IMR-90 (cell line): ENCODE measurements around the gene EXOC4. TPM values are rescaled to one million over a fixed set of nuclear protein-coding genes. Genes with fewer than 3 reads are reported as not detected.

Experiments used
- ATAC-seq: fragments of 200-7000 bp; cut with Tn5 transposase; 2 replicates; pipeline ENCODE4 v1.9.1; 2020; ENCODE audit warnings: low read depth, mild to moderate bottlenecking, moderate library complexity
- BruUV-seq: library from RNA; stranded (reverse); fragments of 400-500 nt; replicated peaks from 2 replicates; lab custom pipeline; 2021; lab: Mats Ljungman, UMichigan
- CTCF ChIA-PET: fragments of 300-600 bp; formaldehyde crosslinking; extraction: SDS; loops from one replicate; lab custom pipeline; 2021; ENCODE audit warnings: antibody characterized with exemption; lab: Yijun Ruan, JAX
- POLR2A ChIA-PET: fragments of 300-600 bp; sonication (Branson Sonifier 250); formaldehyde crosslinking; loops from one replicate; lab custom pipeline; 2022; ENCODE audit warnings: antibody characterized with exemption; ENCODE audit not compliant: unreplicated experiment; lab: Charles Lee
- DNase-seq: peaks from one replicate; pipeline ENCODE4 v3.0.0; 2013
- H2AFZ ChIP-seq: replicated peaks from 2 replicates; pipeline ENCODE3; 2013; ENCODE audit warnings: low read length, mild to moderate bottlenecking; ENCODE audit not compliant: poor library complexity
- H2AK5ac ChIP-seq: 2 replicates; pipeline ENCODE4 v1.6.1; 2013; ENCODE audit warnings: low read depth, low read length, inconsistent platforms
- H2AK9ac ChIP-seq: replicated peaks from 2 replicates; pipeline ENCODE3; 2013; ENCODE audit warnings: mild to moderate bottlenecking, low read depth, low read length, moderate library complexity; ENCODE audit not compliant: poor library complexity
- H2BK120ac ChIP-seq: 2 replicates; pipeline ENCODE4 v1.6.1; 2013; ENCODE audit warnings: low read depth, low read length, inconsistent platforms
- H2BK15ac ChIP-seq: 3 replicates; pipeline ENCODE4 v1.6.1; 2013; ENCODE audit warnings: low read depth, low read length, inconsistent platforms
- H2BK20ac ChIP-seq: 2 replicates; pipeline ENCODE4 v1.6.1; 2013; ENCODE audit warnings: low read depth, mild to moderate bottlenecking, inconsistent platforms, low read length, moderate library complexity
- H2BK5ac ChIP-seq: 2 replicates; pipeline ENCODE4 v1.6.1; 2013; ENCODE audit warnings: mild to moderate bottlenecking, low read depth, low read length, inconsistent platforms; ENCODE audit not compliant: poor library complexity, severe bottlenecking
- H3K14ac ChIP-seq: replicated peaks from 2 replicates; pipeline ENCODE4 v1.6.1; 2013; ENCODE audit warnings: low read depth, low read length, inconsistent platforms
- H3K18ac ChIP-seq: 2 replicates; pipeline ENCODE4 v1.6.1; 2013; ENCODE audit warnings: low read depth, low read length, control low read depth
- H3K23ac ChIP-seq: 2 replicates; pipeline ENCODE4 v1.6.1; 2013; ENCODE audit warnings: low read depth, low read length, inconsistent platforms
- H3K27ac ChIP-seq: 2 replicates; pipeline ENCODE4 v1.5.1; 2013; ENCODE audit warnings: mild to moderate bottlenecking, control low read depth, low read length; ENCODE audit not compliant: insufficient read depth
- H3K27me3 ChIP-seq: 2 replicates; pipeline ENCODE4 v1.6.1; 2013; ENCODE audit warnings: low read length; ENCODE audit not compliant: control insufficient read depth, insufficient read depth
- H3K36me3 ChIP-seq: 2 replicates; pipeline ENCODE4 v1.6.1; 2013; ENCODE audit warnings: low read length, mixed read lengths; ENCODE audit not compliant: control insufficient read depth, insufficient read depth
- H3K4ac ChIP-seq: 2 replicates; pipeline ENCODE4 v1.6.1; 2013; ENCODE audit warnings: low read depth, low read length, inconsistent platforms
- H3K4me1 ChIP-seq: 2 replicates; pipeline ENCODE4 v1.6.1; 2013; ENCODE audit warnings: low read length, mixed read lengths; ENCODE audit not compliant: control insufficient read depth, insufficient read depth
- H3K4me2 ChIP-seq: 2 replicates; pipeline ENCODE4 v1.6.1; 2013; ENCODE audit warnings: low read depth, mild to moderate bottlenecking, control low read depth, low read length, moderate library complexity
- H3K4me3 ChIP-seq: 2 replicates; pipeline ENCODE4 v1.5.1; 2013; ENCODE audit warnings: low read depth, mild to moderate bottlenecking, control low read depth, low read length, moderate library complexity; ENCODE audit not compliant: insufficient read depth
- H3K56ac ChIP-seq: 2 replicates; pipeline ENCODE4 v1.6.1; 2013; ENCODE audit warnings: low read length, inconsistent platforms; ENCODE audit not compliant: insufficient read depth; ENCODE audit errors: extremely low read depth
- H3K79me1 ChIP-seq, 2 experiments: 2 replicates each; pipeline ENCODE4 v1.6.1; 2013; ENCODE audit warnings: low read length in 2 of 2, inconsistent platforms in 1 of 2, low read depth in 1 of 2
- H3K9ac ChIP-seq: 2 replicates; pipeline ENCODE4 v1.6.1; 2013; ENCODE audit warnings: low read depth, low read length, control low read depth
- H3K9me1 ChIP-seq: 2 replicates; pipeline ENCODE4 v1.6.1; 2013; ENCODE audit warnings: low read length, inconsistent platforms; ENCODE audit not compliant: insufficient read depth
- H3K9me3 ChIP-seq: 2 replicates; pipeline ENCODE4 v1.6.1; 2013; ENCODE audit warnings: low read length; ENCODE audit not compliant: control insufficient read depth, insufficient read depth
- H4K20me1 ChIP-seq: 2 replicates; pipeline ENCODE4 v1.6.1; 2013; ENCODE audit warnings: low read length, inconsistent platforms; ENCODE audit not compliant: insufficient read depth
- H4K5ac ChIP-seq: 2 replicates; pipeline ENCODE4 v1.6.1; 2013; ENCODE audit warnings: mild to moderate bottlenecking, low read depth, low read length, control low read depth
- H4K8ac ChIP-seq, 2 experiments: 2 replicates each; pipeline ENCODE4 v1.6.1; 2013; ENCODE audit warnings: low read depth in 2 of 2, low read length in 2 of 2, control low read depth in 1 of 2, inconsistent platforms in 1 of 2
- H4K91ac ChIP-seq: 2 replicates; pipeline ENCODE4 v1.6.1; 2013; ENCODE audit warnings: low read depth, low read length, inconsistent platforms; ENCODE audit not compliant: insufficient read depth
- BHLHE40 ChIP-seq: fragments of 150-350 bp; IDR thresholded peaks from 2 replicates; pipeline ENCODE4 v1.6.1; 2016; ENCODE audit warnings: mild to moderate bottlenecking, low read depth, low read length
- CHD1 ChIP-seq: IDR thresholded peaks from 2 replicates; pipeline ENCODE4 v1.6.1; 2012; ENCODE audit warnings: low read depth, low read length, improper control_type of control experiment
- ELK1 ChIP-seq: fragments of 150-350 bp; IDR thresholded peaks from 2 replicates; pipeline ENCODE4 v1.6.1; 2016; ENCODE audit warnings: low read depth, mild to moderate bottlenecking, low read length, moderate library complexity, borderline replicate concordance
- MAFK ChIP-seq: IDR thresholded peaks from 2 replicates; pipeline ENCODE4 v1.6.1; 2012; ENCODE audit warnings: low read depth, low read length, improper control_type of control experiment
- MXI1 ChIP-seq: IDR thresholded peaks from 2 replicates; pipeline ENCODE4 v1.6.1; 2012; ENCODE audit warnings: low read depth, mild to moderate bottlenecking, low read length, moderate library complexity, borderline replicate concordance
- RAD21 ChIP-seq: IDR thresholded peaks from 2 replicates; pipeline ENCODE4 v1.6.1; 2012; ENCODE audit warnings: low read length, improper control_type of control experiment
- SMC3 ChIP-seq: fragments of 150-350 bp; IDR thresholded peaks from 2 replicates; pipeline ENCODE4 v1.6.1; 2016; ENCODE audit warnings: low read depth, mild to moderate bottlenecking, antibody characterized with exemption, low read length, moderate library complexity
- WGBS, 2 experiments: methylation state at CpG; one replicate each; pipeline versions ENCODE4 v1.1.5 to v1.1.7; 2013; ENCODE audit warnings: missing lambda C conversion rate in 2 of 2; ENCODE audit not compliant: insufficient read length in 1 of 2; ENCODE audit errors: extremely low coverage in 2 of 2; 5-methylcytosine and 5-hydroxymethylcytosine counted together
- dilution Hi-C: fragments of 300-500 bp; cut with HindIII; formaldehyde crosslinking; loops from one replicate; pipeline ENCODE4 v1.14.3; 2018; ENCODE audit warnings: low sequenced_read_pairs; ENCODE audit not compliant: unreplicated experiment
- in situ Hi-C: fragments of 300-500 bp; cut with MboI; formaldehyde crosslinking; loops from 3 replicates; pipeline ENCODE4 v1.14.3; 2019; ENCODE audit warnings: low sequenced_read_pairs, inconsistent platforms, mixed read lengths
- intact Hi-C: fragments of 100-400 bp; cut with micrococcal nuclease; formaldehyde crosslinking; loops from 2 replicates; pipeline ENCODE4 v1.10.0; 2022
- polyA plus RNA-seq, 3 experiments: library from polyadenylated mRNA; depleted of rRNA; stranded (reverse); fragments of >200 nt; gene quantifications; 2 replicates each; pipeline ENCODE4 v1.2.3, GENCODE V29; 2012; ENCODE audit warnings: low replicate concordance in 1 of 3
- total RNA-seq: library from RNA; depleted of rRNA; stranded (reverse); fragments of >200 nt; gene quantifications from 2 replicates; pipeline ENCODE4 v1.2.3, GENCODE V29; 2012

The EXOC4 gene
- total and polyA plus RNA-seq, 2 of the 4 experiments (the other 2 are of a cell fraction) = 25.4 to 94.6 TPM

DNA sequence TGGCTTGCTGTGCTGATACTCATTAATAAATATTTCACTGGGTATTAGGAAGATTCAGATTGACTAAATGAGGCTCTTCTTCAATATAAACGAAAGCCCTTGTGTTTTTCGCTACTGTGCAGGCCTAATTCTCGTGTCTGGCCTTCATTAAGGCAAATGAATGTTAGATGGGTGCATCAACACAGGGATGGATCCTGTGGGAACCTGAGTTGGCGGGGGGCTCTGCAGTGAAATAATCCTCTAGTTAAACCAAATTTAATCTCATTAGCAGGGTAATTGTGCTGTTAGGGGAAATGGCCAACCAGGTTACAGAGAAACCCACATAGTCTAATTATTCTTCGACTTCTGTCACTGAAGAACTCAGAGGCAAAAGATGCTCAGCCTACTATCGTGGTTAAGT is 548.5 kb downstream of the EXOC4 start:
- Histone ChIP-seq H3K4me3 (no peak overlapping the region), H3K4me1 (peaks cover 5% of the 10 kb centered on the region; the same call in 1 of the 2 replicates), H2BK15ac (no peak overlapping the region), H2BK20ac (no peak overlapping the region), H4K5ac (no peak overlapping the region), H2BK120ac (no peak overlapping the region), H4K91ac (no peak overlapping the region), H3K14ac (no peak overlapping the region), H3K18ac (no peak overlapping the region), H3K27ac (no peak overlapping the region), H3K36me3 (no peaks in the 10 kb centered on the region), H3K79me1 (no peaks in the 10 kb centered on the region; a peak in 1 of 4 replicates), H3K9ac (no peak overlapping the region), H4K8ac (no peak overlapping the region), H3K9me1 (peaks cover 7% of the 10 kb centered on the region), H2AK9ac (no peak overlapping the region), H3K9me3 (no peaks in the 10 kb centered on the region), H2AK5ac (no peak overlapping the region), H4K20me1 (no peaks in the 10 kb centered on the region), H2BK5ac (no peak overlapping the region), H3K23ac (no peak overlapping the region), H2AFZ (no peak overlapping the region), H3K27me3 (no peaks in the 10 kb centered on the region), H3K4me2 (no peak overlapping the region), H3K56ac (no peak overlapping the region), H3K4ac (no peak overlapping the region)
- 65% methylated on average over 4 of the region's 6 CpGs; no CpG with 5 or more reads in 1 of the 2 experiments for WGBS, 2 experiments
- dilution Hi-C loops (no loop called here), in situ Hi-C loops (no loop called here), intact Hi-C loops (no loop called here)
- BruUV-seq = no TSS peak
- ATAC-seq (no peak), DNase-seq (no peak)
- ChIA-PET POLR2A (no interaction called here), CTCF (no interaction called here)
- TF ChIP-seq ELK1 (no peak), CHD1 (no peak), MXI1 (no peak), SMC3 (no peak), MAFK (no peak), RAD21 (no peak), BHLHE40 (no peak)
